Iris pigment epithelial cell (primary cell): ENCODE results near the gene INPP5A.
"Not testable (repeated sequence)": the region's sequence is repeated elsewhere in the genome, so short reads cannot be mapped to it uniquely, and the experiment has no call there.

Experiments used
- DNase-seq: peaks from one replicate; pipeline ENCODE4 v3.0.0-alpha.2; 2011; ENCODE audit warnings: low read depth

Gene INPP5A

DNA sequence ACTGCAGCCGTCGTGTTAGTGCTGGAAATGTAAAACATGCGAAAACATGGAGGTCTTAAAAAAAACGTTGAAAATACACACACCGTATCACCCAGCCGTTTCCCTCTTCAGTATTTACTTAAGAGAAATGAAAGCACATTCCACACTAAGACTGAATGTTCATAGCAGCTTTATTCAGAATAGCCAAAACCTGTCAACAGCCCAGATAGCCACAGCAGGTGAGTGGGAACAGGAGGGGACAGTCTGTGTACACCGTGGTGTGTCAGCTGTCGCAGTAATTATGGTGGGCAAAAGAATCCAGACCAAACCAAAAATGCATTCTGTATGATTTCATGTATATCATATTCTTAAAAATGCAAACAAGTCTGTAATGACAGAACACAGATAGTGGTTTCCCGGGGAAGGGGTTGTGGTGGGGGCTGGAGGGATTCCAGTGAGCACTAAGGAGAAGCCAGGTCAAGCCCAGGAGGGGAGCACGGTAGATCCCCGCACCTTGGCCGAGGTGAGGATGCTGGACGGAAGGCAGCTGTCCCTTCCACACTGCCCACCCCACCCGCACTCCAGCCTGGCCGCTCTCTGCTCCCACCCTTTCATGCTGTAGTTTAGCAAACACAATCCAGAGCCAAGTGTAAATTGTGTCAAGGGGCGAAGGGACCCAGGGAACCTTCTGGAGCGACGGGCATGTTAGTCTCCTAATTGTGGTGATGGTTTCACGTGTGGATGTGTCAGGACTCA is 124.8 kb downstream of the INPP5A start:
- peak; percentile 25 for DNase-seq

DNA sequence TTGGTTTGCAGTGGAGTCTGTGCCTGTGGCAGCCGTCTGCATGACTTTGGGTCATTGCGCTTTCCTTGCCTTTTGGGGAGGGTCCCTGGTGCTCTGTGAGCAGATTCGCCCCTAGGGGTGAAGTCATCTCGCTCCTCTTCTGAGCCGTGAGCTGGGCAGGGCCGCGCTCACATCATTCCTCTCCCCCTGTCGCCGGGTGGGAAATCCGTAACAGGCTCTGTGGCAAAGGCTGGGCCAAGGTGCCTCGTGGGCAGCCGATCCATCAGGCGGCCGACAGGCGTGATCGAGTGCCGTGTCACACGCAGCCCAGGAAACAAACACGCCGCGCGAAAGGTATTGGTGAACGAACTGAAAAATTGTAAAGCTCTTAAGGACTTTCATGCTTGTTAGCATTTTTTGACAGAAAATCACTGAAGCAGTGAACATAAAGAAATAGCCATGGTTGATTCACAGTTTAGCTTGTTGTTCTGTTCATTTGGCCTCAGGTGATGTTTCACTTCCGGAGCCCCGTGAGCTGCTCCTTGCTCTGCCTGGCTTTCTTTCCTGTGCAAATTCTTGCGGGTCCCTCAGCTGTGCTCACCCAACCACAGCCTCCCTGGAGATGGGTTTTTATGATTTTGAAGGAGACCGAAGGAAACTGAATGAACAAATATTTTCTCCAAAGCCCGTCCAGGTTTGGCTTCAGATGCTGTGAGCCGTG is 126.2 kb downstream of the INPP5A start:
- DNase-seq: no peak

DNA sequence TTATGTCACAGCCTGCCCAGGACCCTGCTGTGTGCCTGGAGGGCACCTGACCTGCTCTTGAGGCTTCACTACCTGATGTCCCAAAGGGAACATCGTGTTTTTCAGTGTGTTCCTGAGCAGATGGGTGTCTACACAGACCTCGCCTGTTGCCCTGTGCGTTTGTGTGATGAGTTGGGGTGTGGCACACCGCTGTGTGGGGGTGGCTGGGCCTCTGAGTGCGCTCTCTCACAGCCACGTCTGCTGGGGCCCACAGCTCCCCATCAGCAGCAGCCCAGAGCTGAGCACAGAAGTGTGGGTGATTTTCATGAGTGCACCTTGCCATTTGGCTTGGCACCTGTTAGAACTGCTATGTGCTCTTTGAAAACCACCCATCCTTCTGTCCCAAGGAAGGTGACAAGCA is 126.8 kb downstream of the INPP5A start:
- DNase-seq: no peak

DNA sequence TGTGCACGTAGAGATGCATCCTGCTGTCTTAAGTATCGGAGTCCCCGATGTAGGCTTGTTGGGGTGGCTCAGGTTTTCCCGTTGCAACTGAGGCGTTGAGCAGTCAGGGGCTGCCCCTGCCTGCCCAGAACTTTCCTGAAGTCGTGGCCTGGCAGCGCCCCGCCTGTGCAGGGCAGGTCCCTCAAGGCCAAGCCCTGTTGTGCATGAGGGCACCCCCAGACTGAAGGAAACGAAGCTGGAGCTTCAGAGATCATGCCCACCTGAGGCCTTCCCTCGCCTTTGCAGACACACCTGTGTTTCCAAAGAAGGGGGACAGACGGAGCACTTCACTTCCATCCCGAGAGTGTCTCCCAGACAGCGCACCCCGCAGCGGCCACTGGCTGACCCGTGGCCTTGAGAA is 127.3 kb downstream of the INPP5A start:
- DNase-seq: no peak

DNA sequence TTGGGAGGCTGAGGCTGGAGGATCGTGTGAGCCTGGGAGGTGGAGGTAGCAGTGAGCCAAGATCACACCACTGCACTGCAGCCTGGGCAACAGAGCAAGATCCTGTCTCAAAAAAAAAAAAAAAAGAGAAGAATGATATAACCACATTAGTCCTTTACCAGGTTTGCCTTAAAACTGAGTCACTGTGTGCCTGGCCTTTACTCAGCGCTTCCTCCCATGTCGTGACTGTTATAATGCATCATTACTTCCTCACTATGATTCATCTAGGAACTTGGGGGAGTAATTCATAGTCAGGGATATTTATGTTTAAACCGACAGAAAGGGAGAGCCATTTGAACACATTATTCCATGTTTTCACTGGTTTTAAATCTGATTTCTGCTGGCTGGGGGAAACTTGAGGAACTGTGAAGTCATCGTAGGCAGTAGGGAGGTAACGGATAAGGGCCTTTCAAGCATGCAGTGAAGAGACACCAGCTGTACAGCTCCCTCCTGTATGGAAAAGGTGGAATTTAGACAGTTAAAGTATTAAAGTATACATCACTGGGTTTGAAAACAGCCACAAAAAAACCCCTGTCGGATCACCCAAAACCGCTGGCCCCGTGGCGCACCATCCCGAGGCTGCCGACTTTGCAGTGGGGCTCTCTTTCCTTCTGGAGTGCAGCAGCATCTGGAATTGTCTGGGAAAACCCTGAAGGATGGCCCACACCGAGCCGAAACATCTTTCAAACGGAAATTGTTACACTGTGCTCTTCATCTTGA is 128.5 kb downstream of the INPP5A start:
- DNase-seq: peak; percentile 91

DNA sequence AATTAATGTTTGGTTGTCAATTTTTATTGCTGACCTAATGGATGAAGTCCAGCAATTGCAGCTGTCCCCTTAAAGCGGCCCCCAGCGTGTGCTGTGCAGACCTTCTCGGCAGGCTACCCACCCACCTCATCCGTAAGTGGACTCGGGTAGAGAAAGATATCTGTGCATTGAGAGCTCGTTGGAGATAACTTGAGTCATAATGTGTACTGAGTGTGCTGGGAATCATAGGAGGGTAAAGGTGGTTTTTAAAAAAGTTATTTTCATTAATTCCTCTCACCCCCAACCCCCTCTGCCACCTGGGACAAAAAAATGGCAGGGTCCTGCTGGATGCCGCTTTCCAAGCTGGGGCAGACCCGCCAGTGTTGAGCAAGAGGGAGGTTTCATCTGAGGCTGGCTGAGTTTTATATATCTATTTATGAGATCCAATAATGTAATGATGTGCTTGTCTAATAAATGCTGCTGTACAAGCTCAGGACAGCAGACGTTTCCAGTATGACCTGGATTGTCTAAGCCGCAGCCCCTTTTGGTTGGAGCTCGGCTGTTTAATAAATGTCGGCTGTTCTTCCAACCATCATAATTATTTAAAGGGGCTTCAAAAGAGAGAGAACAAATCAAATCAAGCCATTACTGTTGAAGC is 129.2 kb downstream of the INPP5A start:
- DNase-seq: peak; percentile 28

DNA sequence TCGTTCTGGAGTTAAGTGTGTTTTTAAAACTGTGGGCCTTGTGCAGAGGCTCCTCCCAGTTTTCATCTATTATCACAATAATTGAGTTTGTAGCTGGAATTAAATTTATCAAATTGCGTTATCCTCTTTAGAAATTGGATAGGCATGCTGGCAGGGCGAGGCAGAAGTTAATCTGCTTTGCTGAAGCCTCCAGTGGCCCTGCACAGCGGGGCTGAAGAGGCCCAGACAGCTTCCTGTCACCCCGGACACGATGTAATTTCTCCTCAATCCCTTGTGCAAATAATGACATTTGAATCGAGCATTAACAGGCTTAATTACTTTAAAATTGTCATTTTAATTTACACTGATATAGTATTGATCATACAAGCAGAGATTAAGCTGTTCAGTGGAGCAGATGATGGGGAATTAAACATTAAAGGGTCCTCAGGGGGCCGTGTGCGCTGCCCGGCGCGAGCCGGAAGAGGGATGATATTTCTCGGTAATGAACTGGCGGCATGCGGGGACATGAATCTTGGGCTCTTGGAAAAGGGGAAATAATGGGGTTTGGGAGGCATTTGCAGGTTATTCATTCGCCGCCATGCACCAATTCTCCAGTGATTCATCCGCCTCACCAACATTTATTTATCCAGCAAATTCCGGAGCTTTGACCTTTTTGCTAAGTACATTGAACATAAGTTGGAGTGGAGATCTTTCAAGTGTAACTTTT is 129.9 kb downstream of the INPP5A start:
- DNase-seq: peak; percentile 77

DNA sequence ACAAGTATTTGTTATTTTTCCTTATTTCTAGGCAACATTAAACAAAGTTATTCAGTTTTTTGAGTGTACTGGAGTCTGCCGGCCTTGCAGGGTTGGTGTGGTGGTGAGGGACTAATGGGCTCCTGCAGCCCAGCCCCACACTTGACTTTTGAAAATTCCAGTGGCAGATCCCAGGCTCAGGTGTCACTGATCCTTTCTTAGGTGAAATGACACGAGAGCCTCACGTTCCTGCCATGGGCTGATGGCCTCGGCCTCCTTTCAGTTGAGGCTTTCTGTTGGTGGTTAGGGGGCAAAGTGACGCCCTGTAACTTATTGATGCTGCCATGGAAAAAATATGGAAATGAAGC is 130.4 kb downstream of the INPP5A start:
- DNase-seq: no peak

DNA sequence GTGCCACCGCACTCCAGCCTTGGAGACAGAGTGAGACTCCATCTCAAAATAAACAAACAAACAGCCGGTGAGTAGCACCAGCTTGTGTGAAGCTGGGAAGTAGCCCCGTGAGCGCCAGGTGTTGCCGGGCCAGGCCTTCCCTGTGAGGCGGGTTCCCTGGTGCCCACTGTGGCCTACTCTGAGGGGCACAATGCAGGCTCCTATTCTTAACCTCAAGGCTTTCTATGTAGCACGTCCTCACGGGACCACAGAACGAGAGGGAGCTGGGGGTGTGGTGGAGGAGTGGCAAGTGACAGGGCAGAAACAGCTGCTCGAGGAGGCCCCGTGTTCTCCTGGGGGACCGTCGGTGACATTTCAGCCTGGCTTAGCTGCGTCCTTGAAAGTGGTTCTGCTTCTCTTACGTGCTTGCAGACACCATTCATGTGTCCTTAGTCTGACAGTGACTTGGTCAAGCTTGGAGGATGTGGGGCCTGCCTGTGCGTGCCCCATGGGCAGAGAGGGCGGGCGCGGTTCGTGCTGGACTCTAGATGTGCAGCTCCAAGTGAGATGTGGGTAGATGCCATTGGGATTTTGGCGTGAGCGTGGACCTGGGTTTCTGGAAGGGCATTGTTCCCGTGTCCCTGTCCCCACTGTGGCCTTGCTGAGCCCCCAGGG is 131.7 kb downstream of the INPP5A start:
- DNase-seq: no peak

DNA sequence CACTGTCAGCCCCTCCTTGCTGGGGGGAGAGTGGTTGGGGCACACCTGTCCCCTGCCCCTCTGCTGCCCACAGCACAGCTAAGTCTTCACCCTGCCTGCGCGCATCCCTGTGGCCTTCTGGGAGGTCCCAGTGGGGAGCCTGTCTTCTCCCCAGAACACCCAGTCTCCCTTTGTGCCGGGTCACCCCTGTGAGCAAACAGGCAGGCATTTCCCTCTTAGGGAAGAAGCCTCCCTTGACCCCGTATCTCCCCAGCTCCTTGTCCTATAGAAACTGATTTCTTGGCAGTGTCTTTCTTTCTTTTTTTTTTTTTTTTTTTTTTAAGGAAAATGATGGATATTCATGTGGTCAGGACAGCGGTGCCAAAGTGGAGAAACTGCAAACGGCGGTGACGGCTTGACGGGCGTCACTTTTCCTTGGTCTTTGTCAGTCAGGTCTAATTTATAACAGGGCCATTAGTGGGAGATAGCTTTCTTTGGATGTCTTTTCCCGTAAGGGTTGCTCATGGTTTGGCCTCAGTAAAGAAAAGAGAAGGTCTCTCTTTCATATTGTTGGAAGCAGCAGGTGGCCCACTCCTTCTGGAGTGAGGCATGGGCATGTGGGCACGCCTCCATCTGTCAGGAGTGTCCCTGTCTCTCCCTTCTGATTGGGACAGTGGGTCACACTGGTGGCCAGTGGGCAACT is 133.1 kb downstream of the INPP5A start:
- peak; percentile 18 for DNase-seq

DNA sequence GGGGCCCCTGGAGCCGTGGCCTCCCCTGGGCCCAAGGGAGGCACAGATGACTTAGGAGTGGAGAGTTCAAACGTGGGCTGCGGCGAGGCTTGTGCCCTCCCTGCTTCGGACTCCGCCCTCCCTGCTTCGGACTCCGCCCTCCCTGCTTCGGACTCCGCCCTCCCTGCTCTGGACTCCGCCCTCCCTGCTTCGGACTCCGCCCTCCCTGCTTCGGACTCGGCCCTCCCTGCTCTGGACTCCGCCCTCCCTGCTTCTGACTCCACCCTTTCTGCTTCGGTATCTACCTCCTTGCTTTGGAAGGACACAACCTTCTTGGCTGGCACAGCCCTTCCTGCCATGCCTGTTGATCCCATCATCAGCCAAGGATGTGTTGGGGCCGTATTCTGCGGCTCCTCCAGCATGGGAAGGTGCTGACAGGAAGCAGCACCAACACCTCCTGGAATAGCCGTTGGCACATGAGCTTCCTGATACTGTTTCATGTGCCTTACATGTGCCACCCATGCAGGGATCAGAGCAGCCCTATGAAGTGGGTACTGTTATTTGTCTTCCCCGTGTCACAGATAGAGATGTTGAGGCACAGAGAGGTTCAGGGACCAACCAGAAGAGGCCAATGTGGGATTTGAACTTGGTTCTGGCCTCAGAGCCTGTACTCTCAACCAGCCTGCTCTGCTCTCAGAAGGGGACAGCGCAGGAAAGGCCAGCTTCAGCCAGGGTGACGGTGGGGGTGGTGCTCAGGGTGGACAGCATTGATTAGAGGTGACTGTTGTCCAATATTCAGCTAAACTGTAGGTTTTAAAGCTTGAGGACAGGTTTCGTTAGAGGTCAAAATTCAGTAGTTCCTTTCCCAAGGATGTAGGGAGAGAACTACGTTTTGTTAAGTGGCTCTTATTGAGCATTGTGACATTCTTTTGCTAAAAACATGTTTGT is 133.9 kb downstream of the INPP5A start:
- DNase-seq: no peak

DNA sequence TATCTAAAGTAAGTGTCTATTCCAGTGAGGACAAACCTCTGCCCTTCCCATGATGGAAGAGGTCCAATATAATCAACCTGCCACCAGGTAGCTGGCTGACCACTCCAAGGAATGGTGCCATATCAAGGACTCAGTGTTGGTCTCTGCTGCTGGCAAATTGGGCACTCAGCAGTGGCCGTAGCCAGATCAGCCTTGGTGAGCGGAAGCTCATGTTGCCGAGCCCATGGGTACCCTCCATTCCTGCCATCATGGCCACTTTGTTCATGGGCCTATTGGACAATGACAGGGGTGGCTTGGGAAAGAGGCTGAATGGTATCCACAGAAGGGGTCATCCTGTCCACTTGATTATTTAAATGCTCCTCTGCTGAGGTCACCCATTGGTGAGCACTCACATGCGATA is 136.2 kb downstream of the INPP5A start:
- not testable (repeated sequence) for DNase-seq

DNA sequence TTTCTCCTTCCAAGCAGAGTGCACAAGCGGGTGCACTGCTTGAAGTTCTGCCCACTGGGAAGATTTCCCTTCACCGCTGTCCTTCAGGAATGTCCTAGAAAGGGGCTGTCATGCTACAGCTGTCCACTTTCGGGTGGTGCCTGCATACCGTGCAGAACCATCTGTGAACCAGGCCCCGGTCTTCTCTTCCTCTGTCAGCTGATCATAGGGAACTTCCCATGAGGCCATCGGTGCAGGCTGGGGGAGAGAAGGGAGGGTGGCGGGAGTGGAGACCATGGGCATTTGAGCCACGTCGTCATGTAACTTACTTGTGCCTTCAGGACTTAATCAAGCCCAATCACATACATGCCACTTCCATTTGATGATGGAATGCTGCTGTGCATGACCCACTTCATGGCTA is 136.7 kb downstream of the INPP5A start:
- DNase-seq: no peak

DNA sequence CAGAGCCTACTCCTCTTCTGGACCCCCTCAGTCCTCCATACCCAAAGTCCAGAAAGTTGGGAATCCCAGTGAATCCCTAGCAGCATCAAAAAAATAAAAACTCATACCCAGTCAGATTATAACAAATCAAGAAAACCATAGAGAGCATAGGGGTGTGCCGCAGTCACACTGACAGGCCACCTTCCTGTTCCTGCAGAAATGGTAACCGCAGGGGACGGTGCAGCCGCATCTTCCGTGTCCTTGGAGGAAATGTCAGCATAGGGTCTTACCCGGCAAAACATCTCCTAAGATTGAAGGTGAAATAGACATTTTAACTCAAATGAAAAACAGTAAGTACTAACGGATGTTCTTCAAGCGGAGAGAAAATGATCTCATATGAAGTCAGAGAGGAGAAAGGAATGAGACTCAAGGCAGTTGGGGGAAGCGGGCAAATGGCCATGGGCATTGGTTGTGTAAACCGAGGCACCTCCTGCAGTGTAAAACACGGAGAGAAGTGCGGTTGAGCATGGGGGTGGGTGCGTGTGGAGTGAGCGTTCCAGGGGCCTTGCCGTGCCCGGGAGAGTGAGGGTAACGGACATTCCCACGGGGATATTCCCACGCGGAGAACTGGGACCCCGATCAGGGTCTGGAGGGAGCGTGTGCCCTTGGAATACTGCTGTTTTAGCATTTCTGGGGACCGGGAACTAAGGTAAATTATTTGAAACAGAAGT is 137.6 kb downstream of the INPP5A start:
- no peak for DNase-seq

DNA sequence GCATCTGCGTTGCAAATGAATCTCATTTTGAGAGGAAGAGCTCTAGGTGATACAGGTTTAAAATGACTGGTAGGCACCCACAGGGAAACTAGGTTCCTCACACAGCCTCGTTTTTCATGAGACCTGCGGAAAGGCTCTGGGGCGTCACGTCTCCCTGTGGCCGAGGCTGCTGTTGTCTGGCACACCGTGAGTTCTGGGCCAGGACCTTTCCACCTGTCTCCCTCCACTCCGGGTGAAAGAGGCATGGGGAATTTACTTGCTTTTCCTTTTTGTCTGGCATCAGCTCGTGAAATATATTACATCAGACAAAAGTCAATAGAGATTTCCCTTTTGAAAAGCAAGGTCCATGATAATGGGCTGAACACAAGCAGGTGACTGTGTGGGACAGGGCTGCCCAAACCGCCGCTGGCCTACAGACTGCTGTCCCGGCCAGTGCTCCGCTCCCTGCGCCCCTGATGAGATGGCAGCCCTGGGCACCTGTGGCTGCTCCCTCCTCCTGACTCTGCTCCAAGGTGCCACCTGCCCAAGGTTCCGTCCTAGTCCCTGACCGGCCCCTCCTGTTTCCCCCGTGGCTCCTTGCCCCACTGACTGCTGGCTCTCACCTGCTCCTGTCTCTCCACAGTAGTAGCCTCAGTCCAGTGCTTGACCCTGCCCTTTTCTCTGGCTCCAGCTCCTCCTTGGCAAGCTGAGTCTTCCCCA is 138.8 kb downstream of the INPP5A start:
- DNase-seq: no peak

DNA sequence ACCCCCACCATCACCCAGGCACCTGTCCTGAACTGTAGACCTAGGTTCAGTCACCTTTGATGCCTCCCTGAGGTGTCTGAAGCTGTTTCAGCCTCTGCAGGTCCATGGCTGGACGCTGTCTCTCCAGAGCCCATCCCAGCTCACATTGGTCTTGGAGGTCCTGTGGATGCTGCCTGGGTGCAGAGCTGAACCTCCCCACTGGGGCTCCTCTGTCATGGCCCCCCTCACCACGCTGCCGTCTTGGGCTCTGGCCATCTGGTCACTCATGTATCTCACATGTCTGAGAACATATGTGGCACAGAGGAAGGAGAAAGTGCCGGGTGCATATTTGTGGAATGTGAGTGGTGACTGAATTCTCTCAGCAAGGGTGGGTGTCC is 139.5 kb downstream of the INPP5A start:
- DNase-seq: no peak

DNA sequence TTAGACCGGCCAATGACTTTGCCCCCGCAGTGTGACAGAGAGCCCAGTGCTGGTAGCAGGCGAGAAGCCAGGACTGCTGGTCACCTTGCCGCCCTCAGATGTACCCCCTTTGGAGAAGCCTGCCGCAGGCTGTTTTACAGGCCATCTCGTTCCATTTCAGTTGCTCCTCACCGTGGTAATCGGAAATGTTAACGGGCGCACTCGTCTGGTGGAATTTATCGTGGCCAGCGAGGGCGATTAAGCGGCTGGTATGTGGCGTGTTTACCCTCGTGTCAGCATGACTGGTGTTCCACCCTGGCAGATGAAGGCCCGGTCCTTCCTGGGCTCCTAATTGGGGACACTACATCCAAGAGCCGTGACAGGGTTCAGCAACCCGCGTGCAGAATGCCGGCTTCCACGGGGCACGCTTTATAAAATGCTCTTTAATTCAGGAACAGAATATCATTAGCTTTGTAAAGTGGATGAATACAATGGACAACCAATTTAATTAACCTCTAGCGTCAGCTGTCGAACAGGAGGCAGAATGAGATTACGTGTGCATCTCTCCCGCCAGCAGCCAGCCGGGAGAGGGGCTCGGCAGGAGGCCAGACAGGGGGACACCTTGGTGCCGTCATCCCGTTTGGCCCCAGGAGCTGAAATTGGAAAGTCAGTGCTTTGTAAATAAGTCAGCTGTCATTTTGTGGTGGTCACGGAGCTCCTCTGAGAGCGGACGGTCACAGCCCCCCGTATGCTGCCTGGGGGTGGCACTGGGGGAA is 140.1 kb downstream of the INPP5A start:
- DNase-seq: no peak
